HT1080 (cell line): ENCODE results near the gene CTDP1. TPM values are rescaled to one million over a fixed set of nuclear protein-coding genes. Genes with fewer than 3 reads are reported as not detected.

Experiments
- DNase-seq: peaks from one replicate; pipeline ENCODE4 v3.0.0-alpha.2; 2015; ENCODE audit warnings: low read depth
- total RNA-seq: library from RNA; depleted of rRNA; stranded (reverse); fragments of >200 nt; shearing (Covaris generic); gene quantifications from 2 replicates; pipeline ENCODE4 v1.2.3, GENCODE V29; 2014

CTDP1 gene
- total RNA-seq, 1 experiment from 2014 or later, result 26.9 TPM

- no peak for DNase-seq
Measured at GRCh38 chr18:79755496-79756142, 76.0 kb downstream of the CTDP1 start.

- no peak for DNase-seq
Measured at GRCh38 chr18:79756143-79756500, 76.5 kb downstream of the CTDP1 start.

- DNase-seq, result no peak
Measured at GRCh38 chr18:79756826-79757225, 77.2 kb downstream of the CTDP1 start.

GRCh38 chr18:79760348-79760747 lies 80.7 kb downstream of the CTDP1 start:
- DNase-seq, result no peak

GRCh38 chr18:79760881-79761280 lies 81.3 kb downstream of the CTDP1 start:
- DNase-seq, result no peak

- DNase-seq, result no peak
Measured at GRCh38 chr18:79763407-79763806, 83.8 kb downstream of the CTDP1 start.

GRCh38 chr18:79764131-79764530 lies 84.5 kb downstream of the CTDP1 start:
- no peak for DNase-seq

- no peak for DNase-seq
Measured at GRCh38 chr18:79765491-79766245, 86.1 kb downstream of the CTDP1 start.

- no peak for DNase-seq
Measured at GRCh38 chr18:79766308-79766707, 86.7 kb downstream of the CTDP1 start.

- DNase-seq, result no peak
Measured at GRCh38 chr18:79768745-79769144, 89.1 kb downstream of the CTDP1 start.

- DNase-seq, result no peak
Measured at GRCh38 chr18:79769698-79770500, 90.3 kb downstream of the CTDP1 start.

- no peak for DNase-seq
Measured at GRCh38 chr18:79770501-79770815, 90.9 kb downstream of the CTDP1 start.

- DNase-seq, result no peak
Measured at GRCh38 chr18:79770826-79771225, 91.2 kb downstream of the CTDP1 start.

- no peak for DNase-seq
Measured at GRCh38 chr18:79771446-79772107, 92.0 kb downstream of the CTDP1 start.

GRCh38 chr18:79772108-79772864 lies 92.7 kb downstream of the CTDP1 start:
- DNase-seq, result no peak

- no peak for DNase-seq
Measured at GRCh38 chr18:79772865-79773696, 93.5 kb downstream of the CTDP1 start.

GRCh38 chr18:79774111-79774510 lies 94.5 kb downstream of the CTDP1 start:
- no peak for DNase-seq

GRCh38 chr18:79775441-79776221 lies 96.0 kb downstream of the CTDP1 start:
- DNase-seq, result no peak

- no peak for DNase-seq
Measured at GRCh38 chr18:79776674-79777073, 97.1 kb downstream of the CTDP1 start.
